GM18861 (cell line): ENCODE data around the gene UBR7.
"Not testable (repeated sequence)": the region's sequence is repeated elsewhere in the genome, so short reads cannot be mapped to it uniquely, and the experiment has no call there.

ENCODE experiments used
- ATAC-seq: cut with Tn5 transposase; IDR thresholded peaks from one replicate; pipeline ENCODE4 v1.9.1; 2021; ENCODE audit not compliant: unreplicated experiment

The UBR7 gene, protein sequence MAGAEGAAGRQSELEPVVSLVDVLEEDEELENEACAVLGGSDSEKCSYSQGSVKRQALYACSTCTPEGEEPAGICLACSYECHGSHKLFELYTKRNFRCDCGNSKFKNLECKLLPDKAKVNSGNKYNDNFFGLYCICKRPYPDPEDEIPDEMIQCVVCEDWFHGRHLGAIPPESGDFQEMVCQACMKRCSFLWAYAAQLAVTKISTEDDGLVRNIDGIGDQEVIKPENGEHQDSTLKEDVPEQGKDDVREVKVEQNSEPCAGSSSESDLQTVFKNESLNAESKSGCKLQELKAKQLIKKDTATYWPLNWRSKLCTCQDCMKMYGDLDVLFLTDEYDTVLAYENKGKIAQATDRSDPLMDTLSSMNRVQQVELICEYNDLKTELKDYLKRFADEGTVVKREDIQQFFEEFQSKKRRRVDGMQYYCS

GRCh38 chr14:93206793-93207467, at the start of gene UBR7, which contains the start of gene GON7:
UBR7 (plus strand) TSS chr14:93207256; CDS start chr14:93207292, 36 bp downstream.
GON7 (minus strand) TSS chr14:93207065; CDS start chr14:93207037, 28 bp downstream.
- peak; percentile 66 for ATAC-seq

DNA sequence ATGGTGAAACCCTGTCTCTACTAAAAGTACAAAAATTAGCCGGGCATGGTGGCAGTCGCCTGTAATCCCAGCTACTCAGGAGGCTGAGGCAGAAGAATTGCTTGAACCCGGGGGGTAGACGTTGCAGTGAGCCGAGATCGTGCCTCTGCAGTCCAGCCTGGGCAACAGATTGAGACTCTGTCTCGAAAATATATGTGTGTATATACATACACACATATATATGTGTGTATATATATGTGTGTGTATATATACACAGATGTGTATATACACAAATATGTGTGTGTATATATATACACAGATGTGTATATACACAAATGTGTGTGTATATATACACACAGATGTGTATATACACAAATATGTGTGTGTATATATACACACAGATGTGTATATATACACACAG, 48.7 kb upstream of the UBR7 start:
- ATAC-seq, result not testable (repeated sequence)

GRCh38 chr14:93159625-93160352, 47.3 kb upstream of the UBR7 start:
- not testable (repeated sequence) for ATAC-seq

DNA sequence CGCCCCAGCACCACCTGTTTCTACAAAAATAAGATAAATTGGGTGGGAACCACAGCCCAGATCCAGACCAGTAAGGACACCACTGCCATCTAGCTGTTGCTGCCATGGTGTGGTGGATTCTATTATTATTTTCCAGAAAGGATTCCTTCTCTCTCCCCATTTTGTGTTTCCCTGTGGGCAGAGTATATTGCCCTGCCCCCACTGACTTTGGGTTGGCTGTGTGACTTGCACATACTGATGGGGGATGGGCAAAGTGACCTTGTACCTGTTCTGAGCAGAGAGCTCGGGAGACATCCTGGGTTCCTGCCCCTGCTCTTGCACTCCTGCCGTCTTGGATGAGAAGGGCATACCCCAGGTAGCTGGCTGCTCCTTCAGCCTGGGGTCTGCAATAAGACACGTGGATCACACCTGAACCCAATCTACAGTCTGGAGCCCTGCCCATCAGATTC, 46.7 kb upstream of the UBR7 start:
- no peak for ATAC-seq

GRCh38 chr14:93161411-93161940, 45.6 kb upstream of the UBR7 start:
- ATAC-seq, result no peak

GRCh38 chr14:93163564-93163963, 43.5 kb upstream of the UBR7 start:
- peak; percentile 48 for ATAC-seq

- not testable (repeated sequence) for ATAC-seq
Measured at GRCh38 chr14:93165271-93166265, 41.5 kb upstream of the UBR7 start.

GRCh38 chr14:93168610-93169009, 38.4 kb upstream of the UBR7 start:
- not testable (repeated sequence) for ATAC-seq

GRCh38 chr14:93169619-93170018, 37.4 kb upstream of the UBR7 start:
- not testable (repeated sequence) for ATAC-seq

DNA sequence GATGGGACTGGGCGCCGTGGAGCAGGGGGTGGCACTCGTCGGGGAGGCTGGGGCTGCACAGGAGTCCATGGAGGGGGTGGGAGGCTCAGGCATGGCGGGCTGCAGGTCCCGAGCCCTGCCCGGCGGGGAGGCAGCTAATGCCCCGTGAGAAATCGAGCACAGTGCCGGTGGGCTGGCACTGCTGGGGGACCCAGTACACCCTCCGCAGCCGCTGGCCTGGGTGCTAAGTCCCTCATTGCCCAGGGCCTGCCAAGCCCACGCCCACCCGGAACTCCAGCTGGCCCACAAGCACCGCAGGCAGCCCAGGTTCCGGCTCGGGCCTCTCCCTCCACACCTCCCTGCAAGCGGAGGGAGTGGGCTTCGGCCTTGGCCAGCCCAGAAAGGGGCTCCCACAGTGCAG, 36.9 kb upstream of the UBR7 start:
- not testable (repeated sequence) for ATAC-seq

- no peak for ATAC-seq
Measured at GRCh38 chr14:93171376-93171775, 35.7 kb upstream of the UBR7 start.

DNA sequence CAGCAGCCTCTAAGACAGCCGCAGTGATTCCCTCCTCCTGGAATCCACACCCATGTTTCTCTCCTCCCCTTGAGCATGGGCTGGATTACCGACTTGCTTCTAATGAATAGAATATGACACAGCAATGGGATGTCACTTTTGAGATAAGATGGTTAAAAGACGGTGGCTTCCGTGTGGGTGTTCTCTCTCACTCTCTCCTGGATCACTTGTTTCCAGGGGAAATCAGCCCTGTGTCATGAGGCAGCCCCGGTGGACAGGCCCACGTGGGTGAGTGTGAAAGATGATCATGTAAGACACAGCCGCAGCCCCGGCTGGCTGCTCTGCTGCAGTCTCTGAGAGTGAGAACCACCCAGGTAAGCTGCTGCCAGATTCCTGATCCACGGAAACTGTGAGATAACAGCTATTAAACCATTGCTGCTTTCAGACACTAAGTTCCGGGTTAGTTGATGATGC, 33.1 kb upstream of the UBR7 start:
- no peak for ATAC-seq

- ATAC-seq, result not testable (repeated sequence)
Measured at GRCh38 chr14:93174731-93175130, 32.3 kb upstream of the UBR7 start.

- no peak for ATAC-seq
Measured at GRCh38 chr14:93175492-93175891, 31.6 kb upstream of the UBR7 start.

DNA sequence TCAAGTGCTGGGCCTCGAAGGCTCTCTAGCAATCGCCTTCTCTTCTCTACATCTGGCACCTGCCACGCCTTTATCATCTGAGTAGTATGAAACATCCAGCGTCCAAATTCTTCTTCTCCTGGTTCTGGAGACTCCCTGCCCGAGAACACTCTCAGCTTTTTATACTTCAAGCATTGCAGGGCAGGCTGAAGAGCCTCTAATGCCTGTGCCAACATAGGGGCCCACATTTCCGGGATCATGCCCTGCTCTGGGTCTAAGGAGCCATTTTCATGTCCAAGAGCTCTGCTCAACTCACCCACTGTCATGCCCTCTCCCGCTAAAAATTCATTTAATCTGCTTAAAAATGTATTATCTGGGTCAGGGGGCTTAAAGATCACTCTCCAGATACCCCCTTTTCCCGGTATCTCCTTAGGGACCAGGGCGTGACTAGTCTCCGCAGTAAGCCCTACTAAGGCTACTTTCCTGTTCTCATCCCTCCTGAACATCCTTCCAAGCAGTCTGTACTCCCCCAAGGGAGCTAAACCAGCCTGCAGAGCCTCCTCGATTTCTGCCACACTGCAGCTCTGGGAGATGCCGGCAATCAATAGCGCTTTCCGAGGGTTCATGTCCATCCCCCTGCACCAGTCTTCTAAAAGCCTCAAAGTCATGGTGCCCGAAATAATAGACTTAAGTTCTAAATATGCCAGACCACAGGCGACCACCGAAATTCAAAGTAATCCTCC, 23.3 kb upstream of the UBR7 start:
- ATAC-seq, result no peak

DNA sequence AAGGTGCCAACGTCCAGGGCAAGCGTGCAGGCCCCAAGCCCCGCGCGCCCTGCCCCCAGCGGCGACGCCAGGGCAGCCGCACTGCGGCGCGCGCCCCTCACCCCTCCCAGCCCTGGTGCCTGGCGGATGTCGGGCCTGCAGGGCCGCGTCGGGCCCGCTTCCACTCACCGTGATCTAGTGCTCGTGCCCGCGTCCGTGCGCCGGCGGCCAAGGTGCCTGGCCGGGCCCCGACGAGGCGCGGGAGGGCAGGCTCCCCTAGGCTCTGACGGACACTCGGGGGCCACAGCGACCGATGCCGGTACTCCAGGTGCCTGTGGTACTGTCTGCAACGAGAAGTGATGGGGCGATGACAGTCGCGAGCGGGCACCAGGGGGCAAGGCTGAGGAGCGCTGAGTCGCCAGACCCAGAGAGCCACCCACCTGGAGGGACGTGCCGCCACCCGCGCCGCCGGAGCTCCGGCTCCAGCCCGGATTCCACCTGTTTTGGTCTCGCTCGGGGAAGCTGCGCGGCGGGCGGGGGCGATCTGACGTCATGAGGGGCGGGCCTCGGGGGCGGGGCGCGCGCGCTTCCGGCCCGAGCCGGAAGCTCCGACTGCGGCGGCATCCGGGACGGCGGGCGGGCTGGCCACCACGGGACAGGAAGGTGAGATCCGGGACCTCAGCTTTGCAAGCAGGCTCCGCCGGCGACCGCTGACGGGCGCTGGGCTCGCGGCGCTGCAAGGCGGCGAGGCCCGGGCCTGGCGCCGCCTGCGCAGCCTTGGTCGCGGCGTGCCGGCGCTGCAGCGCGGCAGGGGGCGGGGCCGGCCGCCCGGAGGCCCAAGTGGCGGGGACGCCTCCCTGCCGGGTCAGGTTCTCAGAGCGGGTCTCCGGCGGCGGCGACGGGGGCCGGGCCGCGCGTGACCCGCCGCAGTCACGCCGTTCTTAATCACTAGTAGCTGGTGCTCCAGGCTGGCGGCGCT, 22.4 kb upstream of the UBR7 start, which contains the start of the genes LYSET and MOAP1:
Gene LYSET (plus strand): TSS at position 927 of the 958 bp plus-strand sequence. CDS start 89 bp downstream, outside the sequence.
Gene MOAP1 (minus strand): TSS at position 507 of the 958 bp plus-strand sequence. CDS start 655 bp downstream, outside the sequence.
- ATAC-seq, result peak; percentile 77

- no peak for ATAC-seq
Measured at GRCh38 chr14:93185349-93185720, 21.7 kb upstream of the UBR7 start.

DNA sequence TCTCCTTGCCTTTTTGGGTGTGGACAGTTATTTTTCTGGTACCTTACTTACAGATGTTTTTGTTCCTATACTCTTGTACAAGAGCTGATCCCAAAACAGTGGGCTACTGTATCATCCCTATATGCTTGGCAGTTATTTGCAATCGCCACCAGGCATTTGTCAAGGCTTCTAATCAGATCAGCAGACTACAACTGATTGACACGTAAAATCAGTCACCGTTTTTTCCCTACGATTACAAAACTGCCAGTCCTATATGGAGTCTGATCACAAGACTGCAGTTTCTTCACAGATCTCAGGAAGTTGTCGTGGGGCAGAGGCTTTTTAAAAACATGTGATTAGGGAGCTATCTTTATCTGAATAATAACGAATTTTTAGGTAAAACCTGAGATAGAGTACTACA, 20.6 kb upstream of the UBR7 start:
- ATAC-seq, result no peak
